ENCODE measurements around the gene RNF123. TPM values are rescaled to one million over a fixed set of nuclear protein-coding genes. Genes with fewer than 3 reads are reported as not detected.

RNF123 gene
- total RNA-seq: 10 to 100 TPM; 23.5 to 45.0 TPM
- polyA plus RNA-seq: 10 to 100 TPM; 22.2 to 22.6 TPM
- long read RNA-seq, donor 1, partial matches to known transcripts: 15 of 15 reads
- long read RNA-seq, donor 1, other reads (novel, unspliced or antisense): 0 of 15 reads
- long read RNA-seq, donor 2: 0 reads
- long read RNA-seq, donor 3: 0 reads
- long read RNA-seq, donor 4: 0 reads
- long read RNA-seq, donor 5: 0 reads

GRCh38 chr3:49689046-49689907 is at the start of gene RNF123, which contains the start of gene MST1:
Gene RNF123 (plus strand): TSS chr3:49689557. CDS start chr3:49691166, 1,609 bp downstream.
Gene MST1 (minus strand): TSS chr3:49689474. CDS start chr3:49688691, 783 bp downstream.
- Histone ChIP-seq H3K27me3 (ENCODE audit: control insufficient read depth in 3 of 3, insufficient read depth in 3 of 3, low read length in 2 of 3) (peaks cover 0 to 3% (median 0%) of the 10 kb centered on the region in 3 donors), H3K27ac (ENCODE audit: low read depth in 1 of 2, low read length in 1 of 2) (peak within 1 kb of the TSS; percentile 72 to 80), H3K36me3 (ENCODE audit: control insufficient read depth in 4 of 4, insufficient read depth in 4 of 4, low read length in 4 of 4) (peaks cover 0 to 1% (median 0%) of the 10 kb centered on the region in 4 donors), H3K9ac (ENCODE audit: insufficient read depth in 1 of 2, low read length in 2 of 2) (peak within 1 kb of the TSS; percentile 47 to 71), H3K9me3 (ENCODE audit: control insufficient read depth in 4 of 4, insufficient read depth in 3 of 4, low read length in 3 of 4) (no peaks in the 10 kb centered on the region), H3K4me1 (ENCODE audit: control insufficient read depth in 5 of 5, insufficient read depth in 5 of 5, low read length in 5 of 5) (peaks cover 0 to 18% (median 6%) of the 10 kb centered on the region in 5 donors), H3K4me3 (peak within 1 kb of the TSS; percentile 75)
- ATAC-seq (ENCODE audit: insufficient read depth, low FRiP score) (peak; percentile 64), DNase-seq (peak; percentile 94 to 97 (median 95))
- TF ChIP-seq, protein P1, sequence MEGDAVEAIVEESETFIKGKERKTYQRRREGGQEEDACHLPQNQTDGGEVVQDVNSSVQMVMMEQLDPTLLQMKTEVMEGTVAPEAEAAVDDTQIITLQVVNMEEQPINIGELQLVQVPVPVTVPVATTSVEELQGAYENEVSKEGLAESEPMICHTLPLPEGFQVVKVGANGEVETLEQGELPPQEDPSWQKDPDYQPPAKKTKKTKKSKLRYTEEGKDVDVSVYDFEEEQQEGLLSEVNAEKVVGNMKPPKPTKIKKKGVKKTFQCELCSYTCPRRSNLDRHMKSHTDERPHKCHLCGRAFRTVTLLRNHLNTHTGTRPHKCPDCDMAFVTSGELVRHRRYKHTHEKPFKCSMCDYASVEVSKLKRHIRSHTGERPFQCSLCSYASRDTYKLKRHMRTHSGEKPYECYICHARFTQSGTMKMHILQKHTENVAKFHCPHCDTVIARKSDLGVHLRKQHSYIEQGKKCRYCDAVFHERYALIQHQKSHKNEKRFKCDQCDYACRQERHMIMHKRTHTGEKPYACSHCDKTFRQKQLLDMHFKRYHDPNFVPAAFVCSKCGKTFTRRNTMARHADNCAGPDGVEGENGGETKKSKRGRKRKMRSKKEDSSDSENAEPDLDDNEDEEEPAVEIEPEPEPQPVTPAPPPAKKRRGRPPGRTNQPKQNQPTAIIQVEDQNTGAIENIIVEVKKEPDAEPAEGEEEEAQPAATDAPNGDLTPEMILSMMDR (IDR thresholded peaks at IDR 0.05; ENCODE audit: control extremely low read depth, extremely low read depth): peak; percentile 0
- 3% methylated on average over 64 to 66 of the region's 66 CpGs for WGBS, 2 donors

- WGBS, 2 donors: 67 to 79% methylated on average over 7 of the region's 7 CpGs
- no peak for DNase-seq
Measured at GRCh38 chr3:49641292-49641691, 48.1 kb upstream of the RNF123 start.

DNA sequence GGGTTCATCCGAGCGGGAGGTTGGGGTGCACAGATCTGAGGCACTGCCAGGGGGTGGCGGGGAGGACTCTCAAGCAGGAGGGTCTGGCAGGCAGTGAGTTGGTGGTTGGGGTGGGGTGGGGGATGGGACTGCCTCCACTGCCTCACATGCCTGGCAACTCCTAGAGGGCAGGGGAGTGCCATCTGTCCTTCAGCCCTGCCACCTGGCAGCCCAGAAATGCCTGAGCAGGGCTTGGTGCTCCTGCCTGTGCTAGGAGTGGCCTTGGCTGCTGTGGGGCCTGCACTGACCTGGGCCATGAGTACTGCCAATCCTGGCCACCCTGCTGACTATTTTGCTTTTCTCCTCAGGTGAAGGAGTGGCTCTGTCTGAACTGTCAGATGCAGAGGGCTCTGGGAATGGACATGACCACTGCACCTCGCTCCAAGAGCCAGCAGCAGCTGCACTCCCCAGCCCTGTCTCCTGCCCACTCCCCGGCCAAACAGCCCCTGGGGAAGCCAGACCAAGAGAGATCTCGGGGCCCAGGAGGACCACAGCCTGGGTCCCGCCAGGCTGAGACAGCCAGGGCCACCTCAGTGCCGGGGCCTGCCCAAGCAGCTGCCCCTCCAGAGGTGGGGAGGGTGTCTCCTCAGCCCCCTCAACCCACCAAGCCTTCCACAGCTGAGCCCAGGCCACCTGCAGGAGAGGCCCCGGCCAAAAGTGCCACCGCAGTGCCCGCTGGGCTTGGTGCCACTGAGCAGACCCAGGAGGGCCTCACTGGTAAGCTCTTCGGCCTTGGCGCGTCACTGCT is 47.2 kb upstream of the RNF123 start:
- Histone ChIP-seq H3K9me3 (ENCODE audit: control insufficient read depth in 4 of 4, insufficient read depth in 3 of 4, low read length in 3 of 4) (no peaks in the 10 kb centered on the region), H3K4me1 (ENCODE audit: control insufficient read depth in 5 of 5, insufficient read depth in 5 of 5, low read length in 5 of 5) (no peaks in the 10 kb centered on the region), H3K27me3 (ENCODE audit: control insufficient read depth in 3 of 3, insufficient read depth in 3 of 3, low read length in 2 of 3) (no peaks in the 10 kb centered on the region), H3K4me3 (no peak overlapping the region), H3K36me3 (ENCODE audit: control insufficient read depth in 4 of 4, insufficient read depth in 4 of 4, low read length in 4 of 4) (no peaks in the 10 kb centered on the region), H3K27ac (ENCODE audit: low read depth in 1 of 2, low read length in 1 of 2) (no peak overlapping the region), H3K9ac (ENCODE audit: insufficient read depth in 1 of 2, low read length in 2 of 2) (no peak overlapping the region)
- no peak for DNase-seq
- ATAC-seq (ENCODE audit: insufficient read depth, low FRiP score): no peak
- TF ChIP-seq, protein P1 (IDR thresholded peaks at IDR 0.05; ENCODE audit: control extremely low read depth, extremely low read depth): no peak
- WGBS, 2 donors: 93 to 97% methylated on average over 14 of the region's 14 CpGs

More at GRCh38 chr3:49641292-49641691, 48.1 kb upstream of the RNF123 start:
- H3K9me3 ChIP-seq (ENCODE audit: control insufficient read depth in 4 of 4, insufficient read depth in 3 of 4, low read length in 3 of 4): no peaks in the 10 kb centered on the region
- no peak overlapping the region for H3K4me3 ChIP-seq
- no peaks in the 10 kb centered on the region for H3K27me3 ChIP-seq (ENCODE audit: control insufficient read depth in 3 of 3, insufficient read depth in 3 of 3, low read length in 2 of 3)
- no peak for ATAC-seq (ENCODE audit: insufficient read depth, low FRiP score)
- H3K27ac ChIP-seq (ENCODE audit: low read depth in 1 of 2, low read length in 1 of 2): no peak overlapping the region
- H3K36me3 ChIP-seq (ENCODE audit: control insufficient read depth in 4 of 4, insufficient read depth in 4 of 4, low read length in 4 of 4): no peaks in the 10 kb centered on the region
- no peaks in the 10 kb centered on the region for H3K4me1 ChIP-seq (ENCODE audit: control insufficient read depth in 5 of 5, insufficient read depth in 5 of 5, low read length in 5 of 5)
- TF ChIP-seq, protein P1 (IDR thresholded peaks at IDR 0.05; ENCODE audit: control extremely low read depth, extremely low read depth): no peak
- no peak overlapping the region for H3K9ac ChIP-seq (ENCODE audit: insufficient read depth in 1 of 2, low read length in 2 of 2)
